ENCODE measurements around the gene UPK2.

GRCh38 chr11:118912742-118913410 is 43.2 kb upstream of the UPK2 start:
- no peak for TF ChIP-seq CTCF (conservative IDR thresholded peaks at IDR 0.05)
- TF ChIP-seq ZFX (IDR thresholded peaks at IDR 0.05) = no peak

Measured in C4-2B (cell line).